Mesothelial cell of epicardium (in vitro differentiated cells): ENCODE results near the gene PLA2G15. TPM values are rescaled to one million over a fixed set of nuclear protein-coding genes. Genes with fewer than 3 reads are reported as not detected.
"Not testable (repeated sequence)": the region's sequence is repeated elsewhere in the genome, so short reads cannot be mapped to it uniquely, and the experiment has no call there.

ENCODE experiments used
- DNase-seq, 2 experiments: peaks; one replicate each; pipeline ENCODE4 v3.0.0; 2021; ENCODE audit warnings: low spot score in 2 of 2; ENCODE audit not compliant: unreplicated experiment in 2 of 2
- H3K27ac Mint-ChIP-seq: 2 replicates; pipeline ENCODE4 v1.8.0; 2021; ENCODE audit warnings: mixed read lengths
- H3K27me3 Mint-ChIP-seq: 2 replicates; pipeline ENCODE4 v1.8.0; 2021; ENCODE audit warnings: low read depth, mixed read lengths
- H3K36me3 Mint-ChIP-seq: 2 replicates; pipeline ENCODE4 v1.8.0; 2021; ENCODE audit warnings: mixed read lengths
- H3K4me1 Mint-ChIP-seq: 2 replicates; pipeline ENCODE4 v1.8.0; 2021; ENCODE audit warnings: mixed read lengths
- H3K4me3 Mint-ChIP-seq: 2 replicates; pipeline ENCODE4 v1.8.0; 2021; ENCODE audit warnings: mild to moderate bottlenecking, moderate library complexity, mixed read lengths
- H3K9me3 Mint-ChIP-seq: 2 replicates; pipeline ENCODE4 v1.8.0; 2021; ENCODE audit warnings: mixed read lengths
- CTCF ChIP-seq: fragments of 200-600 bp; sonication (generic); IDR thresholded peaks from one replicate; pipeline ENCODE4 v1.5.0; 2021; ENCODE audit warnings: antibody characterized with exemption; ENCODE audit not compliant: unreplicated experiment
- total RNA-seq: library from RNA; stranded (reverse); gene quantifications from 3 replicates; pipeline ENCODE4 v1.2.1, GENCODE V29; 2021

Gene PLA2G15
- total RNA-seq, 1 donor from 2014 or later = 19.4 TPM

- no peak overlapping the region for H3K4me3 Mint-ChIP-seq
- no peaks in the 10 kb centered on the region for H3K27me3 Mint-ChIP-seq
- DNase-seq = no peak
- peaks cover 10% of the 10 kb centered on the region for H3K4me1 Mint-ChIP-seq
- H3K9me3 Mint-ChIP-seq = no peaks in the 10 kb centered on the region
- H3K27ac Mint-ChIP-seq = no peak overlapping the region
- H3K36me3 Mint-ChIP-seq = peaks cover 27% of the 10 kb centered on the region
- TF ChIP-seq CTCF = no peak
Measured at GRCh38 chr16:68288252-68288650, 43.1 kb downstream of the PLA2G15 start.

DNA sequence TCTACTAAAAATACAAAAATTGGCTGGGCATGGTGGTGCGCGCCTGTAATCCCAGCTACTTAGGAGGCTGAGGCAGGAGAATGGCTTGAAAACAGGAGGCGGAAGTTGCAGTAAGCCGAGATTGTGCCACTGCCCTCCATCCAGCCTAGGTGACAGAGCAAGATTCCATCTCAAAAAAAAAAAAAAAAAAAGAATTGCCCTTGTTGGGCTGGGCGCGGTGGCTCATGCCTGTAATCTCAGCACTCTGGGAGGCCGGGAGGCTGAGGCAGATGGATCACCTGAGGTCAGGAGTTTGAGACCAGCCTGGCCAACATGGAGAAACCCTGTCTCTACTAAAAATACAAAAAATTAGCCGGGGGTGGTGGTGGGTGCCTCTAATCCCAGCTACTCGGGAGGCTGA is 43.6 kb downstream of the PLA2G15 start:
- not testable (repeated sequence) for DNase-seq, H3K4me1 Mint-ChIP-seq
- H3K36me3 Mint-ChIP-seq = peaks cover 28% of the 10 kb centered on the region

GRCh38 chr16:68289202-68289601 is 44.0 kb downstream of the PLA2G15 start:
- peaks cover 8% of the 10 kb centered on the region for H3K4me1 Mint-ChIP-seq

More for the DNA sequence above, 43.6 kb downstream of the PLA2G15 start:
- H3K27me3 Mint-ChIP-seq, H3K9me3 Mint-ChIP-seq, H3K4me3 Mint-ChIP-seq, H3K27ac Mint-ChIP-seq: not testable (repeated sequence)

GRCh38 chr16:68289621-68290329 is 44.6 kb downstream of the PLA2G15 start:
- no peaks in the 10 kb centered on the region for H3K9me3 Mint-ChIP-seq
- no peak for DNase-seq
- H3K27ac Mint-ChIP-seq = peak overlapping the region; percentile 59
- no peak overlapping the region for H3K4me3 Mint-ChIP-seq
- H3K36me3 Mint-ChIP-seq = peaks cover 28% of the 10 kb centered on the region
- H3K27me3 Mint-ChIP-seq = no peaks in the 10 kb centered on the region
- no peak for TF ChIP-seq CTCF
- peaks cover 8% of the 10 kb centered on the region for H3K4me1 Mint-ChIP-seq

More at GRCh38 chr16:68289202-68289601, 44.0 kb downstream of the PLA2G15 start:
- peaks cover 28% of the 10 kb centered on the region for H3K36me3 Mint-ChIP-seq
- H3K27me3 Mint-ChIP-seq = no peaks in the 10 kb centered on the region
- no peaks in the 10 kb centered on the region for H3K9me3 Mint-ChIP-seq
- no peak overlapping the region for H3K4me3 Mint-ChIP-seq
- TF ChIP-seq CTCF = no peak
- no peak for DNase-seq
- no peak overlapping the region for H3K27ac Mint-ChIP-seq

- Mint-ChIP-seq H3K27me3 (no peaks in the 10 kb centered on the region), H3K4me3 (no peak overlapping the region), H3K36me3 (peaks cover 31% of the 10 kb centered on the region), H3K27ac (peak overlapping the region; percentile 59), H3K4me1 (peaks cover 8% of the 10 kb centered on the region), H3K9me3 (no peaks in the 10 kb centered on the region)
- no peak for TF ChIP-seq CTCF
- DNase-seq = no peak
Measured at GRCh38 chr16:68290450-68290849, 45.3 kb downstream of the PLA2G15 start.

GRCh38 chr16:68291227-68291626 is 46.1 kb downstream of the PLA2G15 start:
- H3K4me1 Mint-ChIP-seq = peaks cover 8% of the 10 kb centered on the region
- H3K36me3 Mint-ChIP-seq = peaks cover 31% of the 10 kb centered on the region
- H3K9me3 Mint-ChIP-seq = no peaks in the 10 kb centered on the region
- H3K27ac Mint-ChIP-seq = no peak overlapping the region
- H3K4me3 Mint-ChIP-seq = no peak overlapping the region
- no peak for TF ChIP-seq CTCF
- H3K27me3 Mint-ChIP-seq = no peaks in the 10 kb centered on the region
- no peak for DNase-seq
